Type B pancreatic cell (in vitro differentiated cells): ENCODE measurements around the gene NCLN. TPM values are rescaled to one million over a fixed set of nuclear protein-coding genes. Genes with fewer than 3 reads are reported as not detected.
A peak's percentile ranks its signal among the peaks of the same experiment; 100 is the strongest.

Experiments used
- DNase-seq: peaks from one replicate; pipeline ENCODE4 v3.0.0; 2021; ENCODE audit warnings: mixed read lengths; ENCODE audit not compliant: unreplicated experiment; ENCODE audit errors: extremely low spot score
- H3K27ac Mint-ChIP-seq: 2 replicates; pipeline ENCODE4 v1.8.0; 2021; ENCODE audit warnings: mild to moderate bottlenecking, mixed read lengths
- H3K27me3 Mint-ChIP-seq: 2 replicates; pipeline ENCODE4 v1.8.0; 2021; ENCODE audit warnings: mixed read lengths
- H3K36me3 Mint-ChIP-seq: 2 replicates; pipeline ENCODE4 v1.8.0; 2021; ENCODE audit warnings: mixed read lengths
- H3K4me1 Mint-ChIP-seq: one replicate; pipeline ENCODE4 v1.8.0; 2021; ENCODE audit warnings: mixed read lengths; ENCODE audit not compliant: unreplicated experiment
- H3K4me3 Mint-ChIP-seq: 2 replicates; pipeline ENCODE4 v1.8.0; 2021; ENCODE audit warnings: mild to moderate bottlenecking, mixed read lengths
- H3K9me3 Mint-ChIP-seq: 2 replicates; pipeline ENCODE4 v1.8.0; 2021; ENCODE audit warnings: mixed read lengths
- CTCF ChIP-seq: fragments of 200-600 bp; sonication (generic); conservative IDR thresholded peaks from 2 replicates; pipeline ENCODE4 v1.5.0; 2021; ENCODE audit warnings: antibody characterized with exemption, mild to moderate bottlenecking
- total RNA-seq: library from RNA; stranded (reverse); gene quantifications from 2 replicates; pipeline ENCODE4 v1.2.1, GENCODE V29; 2021; ENCODE audit warnings: low replicate concordance

Gene NCLN
- total RNA-seq, 1 donor from 2014 or later, result 65.8 TPM

DNA sequence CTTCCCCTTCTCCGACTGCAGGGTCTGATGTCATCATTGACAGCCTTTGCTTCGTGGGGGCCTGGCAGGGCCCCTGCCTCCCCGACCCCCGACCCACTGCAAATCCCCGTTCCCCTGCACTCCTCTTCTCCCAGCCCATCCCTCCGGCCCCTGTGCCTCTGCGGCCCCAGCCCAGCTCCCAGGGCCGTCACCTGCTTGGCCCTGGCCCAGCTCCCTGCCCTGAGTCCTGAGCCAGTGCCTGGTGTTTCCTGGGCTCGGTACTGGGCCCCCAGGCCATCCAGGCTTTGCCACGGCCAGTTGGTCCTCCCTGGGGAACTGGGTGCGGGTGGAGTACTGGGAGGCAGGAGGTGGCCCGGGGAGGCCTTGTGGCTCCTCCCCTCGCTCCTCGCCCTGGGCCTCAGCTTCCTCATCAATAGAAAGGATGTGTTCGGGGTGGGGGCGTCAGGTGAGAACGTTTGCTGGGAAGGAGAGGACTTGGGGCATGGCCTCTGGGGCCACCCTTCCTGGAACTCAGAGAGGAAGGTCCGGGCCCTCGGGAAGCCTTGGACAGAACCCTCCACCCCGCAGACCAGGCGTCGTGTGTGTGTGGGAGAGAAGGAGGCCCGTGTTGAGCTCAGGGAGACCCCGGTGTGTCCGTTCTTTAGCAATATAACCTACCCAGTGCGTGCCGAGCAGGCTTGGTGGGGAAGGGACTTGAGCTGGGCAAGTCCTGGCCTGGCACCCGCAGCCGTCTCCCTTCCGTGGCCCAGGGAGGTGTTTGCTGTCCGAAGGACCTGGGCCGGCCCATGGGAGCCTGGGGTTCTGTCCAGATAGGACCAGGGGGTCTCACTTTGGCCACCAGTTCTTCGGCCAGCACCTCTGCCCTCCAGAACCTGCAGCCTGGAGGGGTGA is 22.8 kb downstream of the NCLN start:
- no peak for DNase-seq
- Mint-ChIP-seq H3K27ac (no peak overlapping the region), H3K9me3 (no peaks in the 10 kb centered on the region), H3K4me1 (no peaks in the 10 kb centered on the region), H3K27me3 (no peaks in the 10 kb centered on the region), H3K4me3 (no peak overlapping the region), H3K36me3 (peaks cover 4% of the 10 kb centered on the region)
- no peak for TF ChIP-seq CTCF

GRCh38 chr19:3210347-3211017 is 24.8 kb downstream of the NCLN start:
- peaks cover 4% of the 10 kb centered on the region for H3K36me3 Mint-ChIP-seq
- TF ChIP-seq CTCF, result peak; percentile 76
- H3K27me3 Mint-ChIP-seq, result no peaks in the 10 kb centered on the region
- H3K4me3 Mint-ChIP-seq, result no peak overlapping the region
- peak overlapping the region; percentile 39 for H3K27ac Mint-ChIP-seq
- H3K9me3 Mint-ChIP-seq, result no peaks in the 10 kb centered on the region
- no peak for DNase-seq
- no peaks in the 10 kb centered on the region for H3K4me1 Mint-ChIP-seq

- DNase-seq, result no peak
- Mint-ChIP-seq H3K4me3 (no peak overlapping the region), H3K36me3 (peaks cover 4% of the 10 kb centered on the region), H3K9me3 (no peaks in the 10 kb centered on the region), H3K27me3 (no peaks in the 10 kb centered on the region), H3K27ac (no peak overlapping the region), H3K4me1 (no peaks in the 10 kb centered on the region)
- no peak for TF ChIP-seq CTCF
Observed at GRCh38 chr19:3211191-3211590, 25.5 kb downstream of the NCLN start.

DNA sequence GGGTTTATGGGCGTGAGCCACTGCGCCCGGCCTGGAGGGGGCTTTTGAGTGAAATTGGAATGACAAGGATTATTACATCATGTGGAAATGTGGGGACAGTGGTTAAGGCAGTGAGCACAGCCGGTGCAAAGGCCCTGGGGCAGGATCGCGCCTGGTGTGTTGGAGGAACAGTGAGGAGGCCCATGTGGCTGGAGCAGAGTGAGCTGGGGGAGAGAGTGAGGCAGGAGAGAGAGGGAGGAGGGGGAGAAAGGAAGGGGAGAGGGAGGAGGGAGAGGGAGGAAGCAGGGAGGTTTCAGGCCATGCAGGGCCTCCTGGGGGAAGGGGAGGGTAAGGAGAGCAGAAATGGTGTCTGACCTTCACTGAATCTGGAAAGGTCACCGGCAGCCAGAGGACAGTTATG is 27.4 kb downstream of the NCLN start:
- Mint-ChIP-seq H3K4me3 (no peak overlapping the region), H3K4me1 (no peaks in the 10 kb centered on the region), H3K27ac (no peak overlapping the region)

GRCh38 chr19:3216874-3217273 is 31.1 kb downstream of the NCLN start:
- Mint-ChIP-seq H3K36me3 (no peaks in the 10 kb centered on the region), H3K27ac (no peak overlapping the region), H3K27me3 (no peaks in the 10 kb centered on the region), H3K4me3 (no peak overlapping the region), H3K9me3 (no peaks in the 10 kb centered on the region), H3K4me1 (no peaks in the 10 kb centered on the region)
- TF ChIP-seq CTCF, result no peak
- DNase-seq, result no peak

More for the DNA sequence above, 27.4 kb downstream of the NCLN start:
- Mint-ChIP-seq H3K36me3 (peaks cover 4% of the 10 kb centered on the region), H3K27me3 (no peaks in the 10 kb centered on the region), H3K9me3 (no peaks in the 10 kb centered on the region)
- TF ChIP-seq CTCF, result no peak
- DNase-seq, result no peak
